ENCODE measurements around the gene ARID4B.
"Not testable (repeated sequence)": the region's sequence is repeated elsewhere in the genome, so short reads cannot be mapped to it uniquely, and the experiment has no call there.

ARID4B gene

GRCh38 chr1:235259133-235259778 lies 68.7 kb downstream of the ARID4B start:
- peaks cover 32% of the 10 kb centered on the region for H3K4me1 ChIP-seq (ENCODE audit: insufficient read depth, low read length)
- no peaks in the 10 kb centered on the region for H3K9me3 ChIP-seq (ENCODE audit: insufficient read depth, low read length, severe bottlenecking)
- DNase-seq (peak; percentile 23), ATAC-seq (ENCODE audit: insufficient read depth, low read depth) (peak; percentile 86)
- TF ChIP-seq EZH2 (IDR thresholded peaks at IDR 0.05; ENCODE audit: borderline replicate concordance, low read depth, low read length, severe bottlenecking) (no peak), CTCF (IDR thresholded peaks at IDR 0.05; ENCODE audit: borderline replicate concordance, extremely low read depth, low read length, poor library complexity, severe bottlenecking) (no peak)
- peaks cover 89% of the 10 kb centered on the region for H3K79me2 ChIP-seq (ENCODE audit: insufficient read depth, low read length)
- peak overlapping the region; percentile 79 for H3K27ac ChIP-seq (ENCODE audit: low read length)
- H3K36me3 ChIP-seq (ENCODE audit: insufficient read depth, low read length): peaks cover 25% of the 10 kb centered on the region
- H3K4me2 ChIP-seq (ENCODE audit: insufficient read depth, low read length): peak overlapping the region; percentile 14; the same call in 1 of the 2 replicates
- no peak overlapping the region for H3K4me3 ChIP-seq (ENCODE audit: low read depth in 1 of 2, low read length in 2 of 2)
- no peak overlapping the region for H2AFZ ChIP-seq (ENCODE audit: low read depth, low read length)
- H4K20me1 ChIP-seq (ENCODE audit: insufficient read depth, low read length): peaks cover 13% of the 10 kb centered on the region
- H3K9ac ChIP-seq (ENCODE audit: low read depth, low read length): no peak overlapping the region; the same call in 1 of the 2 replicates
- no peaks in the 10 kb centered on the region for H3K27me3 ChIP-seq (ENCODE audit: insufficient read depth, low read length, poor library complexity)

DNA sequence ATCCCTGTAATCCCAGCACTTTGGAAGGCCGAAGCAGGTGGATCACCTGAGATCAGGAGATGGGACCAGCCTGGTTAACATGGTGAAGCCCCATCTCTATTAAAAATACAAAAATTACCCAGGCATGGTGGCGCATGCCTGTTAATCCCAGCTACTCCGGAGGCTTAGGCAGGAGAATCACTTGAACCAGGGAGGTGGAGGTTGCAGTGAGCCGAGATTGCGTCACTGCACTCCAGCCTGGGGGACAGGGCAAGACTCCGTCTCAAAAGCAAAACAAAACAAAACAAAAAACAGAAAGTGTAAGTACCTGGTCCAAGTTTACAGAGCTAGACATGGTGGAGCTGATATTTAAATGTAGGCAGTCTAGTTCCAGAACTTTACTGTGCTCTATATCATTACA lies 69.9 kb downstream of the ARID4B start:
- not testable (repeated sequence) for H4K20me1 ChIP-seq (ENCODE audit: insufficient read depth, low read length); H3K4me3 ChIP-seq (ENCODE audit: low read depth in 1 of 2, low read length in 2 of 2); H3K9ac ChIP-seq (ENCODE audit: low read depth, low read length); H3K9me3 ChIP-seq (ENCODE audit: insufficient read depth, low read length, severe bottlenecking); ATAC-seq (ENCODE audit: insufficient read depth, low read depth); H2AFZ ChIP-seq (ENCODE audit: low read depth, low read length); H3K27me3 ChIP-seq (ENCODE audit: insufficient read depth, low read length, poor library complexity); H3K4me2 ChIP-seq (ENCODE audit: insufficient read depth, low read length); DNase-seq
- H3K4me1 ChIP-seq (ENCODE audit: insufficient read depth, low read length): peaks cover 38% of the 10 kb centered on the region
- H3K36me3 ChIP-seq (ENCODE audit: insufficient read depth, low read length): peaks cover 25% of the 10 kb centered on the region
- peaks cover 89% of the 10 kb centered on the region for H3K79me2 ChIP-seq (ENCODE audit: insufficient read depth, low read length)
- H3K27ac ChIP-seq (ENCODE audit: low read length): peak overlapping the region; percentile 43; the same call in 1 of the 2 replicates

DNA sequence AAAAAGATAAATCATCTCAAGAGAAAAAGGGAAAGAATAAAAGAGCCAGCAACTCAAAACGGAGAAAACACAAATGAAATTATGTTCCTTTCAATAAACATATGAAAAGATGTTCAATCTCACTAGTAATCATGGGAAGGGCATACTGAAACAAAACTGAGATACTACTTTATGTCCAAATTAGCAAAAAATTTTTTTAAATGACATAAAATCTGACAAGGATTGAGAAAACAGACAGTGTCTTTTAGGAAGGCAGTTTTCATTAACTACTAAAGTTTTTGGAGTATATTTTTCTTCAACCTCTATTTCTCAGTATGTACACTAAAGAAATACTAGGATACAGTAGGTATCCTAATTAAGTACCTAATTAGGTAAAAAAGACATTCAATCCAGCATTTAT lies 73.3 kb downstream of the ARID4B start:
- Histone ChIP-seq H2AFZ (ENCODE audit: low read depth, low read length) (no peak overlapping the region), H3K9me3 (ENCODE audit: insufficient read depth, low read length, severe bottlenecking) (no peaks in the 10 kb centered on the region), H3K79me2 (ENCODE audit: insufficient read depth, low read length) (peaks cover 84% of the 10 kb centered on the region), H3K27me3 (ENCODE audit: insufficient read depth, low read length, poor library complexity) (no peaks in the 10 kb centered on the region), H3K27ac (ENCODE audit: low read length) (no peak overlapping the region), H3K9ac (ENCODE audit: low read depth, low read length) (no peak overlapping the region), H3K4me1 (ENCODE audit: insufficient read depth, low read length) (peaks cover 17% of the 10 kb centered on the region), H4K20me1 (ENCODE audit: insufficient read depth, low read length) (peaks cover 6% of the 10 kb centered on the region; the same call in 1 of the 2 replicates), H3K36me3 (ENCODE audit: insufficient read depth, low read length) (peaks cover 48% of the 10 kb centered on the region), H3K4me2 (ENCODE audit: insufficient read depth, low read length) (no peak overlapping the region), H3K4me3 (ENCODE audit: low read depth in 1 of 2, low read length in 2 of 2) (no peak overlapping the region)
- no peak for TF ChIP-seq EZH2 (IDR thresholded peaks at IDR 0.05; ENCODE audit: borderline replicate concordance, low read depth, low read length, severe bottlenecking)
- TF ChIP-seq CTCF (IDR thresholded peaks at IDR 0.05; ENCODE audit: borderline replicate concordance, extremely low read depth, low read length, poor library complexity, severe bottlenecking): no peak
- no peak for ATAC-seq (ENCODE audit: insufficient read depth, low read depth)
- no peak for DNase-seq

- Histone ChIP-seq H3K79me2 (ENCODE audit: insufficient read depth, low read length) (peaks cover 73% of the 10 kb centered on the region), H4K20me1 (ENCODE audit: insufficient read depth, low read length) (0 out of 2 replicates have a peak, but pooled peaks cover under 1% of the 10 kb centered on the region), H3K4me1 (ENCODE audit: insufficient read depth, low read length) (peaks cover 7% of the 10 kb centered on the region; the same call in 1 of the 2 replicates), H3K27me3 (ENCODE audit: insufficient read depth, low read length, poor library complexity) (no peaks in the 10 kb centered on the region), H3K9ac (ENCODE audit: low read depth, low read length) (no peak overlapping the region; the same call in 1 of the 2 replicates), H3K27ac (ENCODE audit: low read length) (0 out of 2 replicates have a peak overlapping the region, but pooled peaks have one; percentile 19), H3K4me2 (ENCODE audit: insufficient read depth, low read length) (no peak overlapping the region), H2AFZ (ENCODE audit: low read depth, low read length) (no peak overlapping the region), H3K9me3 (ENCODE audit: insufficient read depth, low read length, severe bottlenecking) (no peaks in the 10 kb centered on the region), H3K4me3 (ENCODE audit: low read depth in 1 of 2, low read length in 2 of 2) (no peak overlapping the region), H3K36me3 (ENCODE audit: insufficient read depth, low read length) (peaks cover 41% of the 10 kb centered on the region)
- DNase-seq (peak; percentile 76), ATAC-seq (ENCODE audit: insufficient read depth, low read depth) (peak; percentile 100)
- TF ChIP-seq EZH2 (IDR thresholded peaks at IDR 0.05; ENCODE audit: borderline replicate concordance, low read depth, low read length, severe bottlenecking): no peak
- TF ChIP-seq CTCF (IDR thresholded peaks at IDR 0.05; ENCODE audit: borderline replicate concordance, extremely low read depth, low read length, poor library complexity, severe bottlenecking): peak; percentile 94
Observed at GRCh38 chr1:235253219-235253962, 74.6 kb downstream of the ARID4B start.

All from DND-41 (cell line).